Measurements from ENCODE around the gene PFDN6. TPM values are rescaled to one million over a fixed set of nuclear protein-coding genes. Genes with fewer than 3 reads are reported as not detected.

The PFDN6 gene
- total and polyA plus RNA-seq, 2 of the 13 experiments (the other 11 are each of a cell fraction or from before 2014, with no cell fraction given), result 75.5 to 87.0 TPM

DNA sequence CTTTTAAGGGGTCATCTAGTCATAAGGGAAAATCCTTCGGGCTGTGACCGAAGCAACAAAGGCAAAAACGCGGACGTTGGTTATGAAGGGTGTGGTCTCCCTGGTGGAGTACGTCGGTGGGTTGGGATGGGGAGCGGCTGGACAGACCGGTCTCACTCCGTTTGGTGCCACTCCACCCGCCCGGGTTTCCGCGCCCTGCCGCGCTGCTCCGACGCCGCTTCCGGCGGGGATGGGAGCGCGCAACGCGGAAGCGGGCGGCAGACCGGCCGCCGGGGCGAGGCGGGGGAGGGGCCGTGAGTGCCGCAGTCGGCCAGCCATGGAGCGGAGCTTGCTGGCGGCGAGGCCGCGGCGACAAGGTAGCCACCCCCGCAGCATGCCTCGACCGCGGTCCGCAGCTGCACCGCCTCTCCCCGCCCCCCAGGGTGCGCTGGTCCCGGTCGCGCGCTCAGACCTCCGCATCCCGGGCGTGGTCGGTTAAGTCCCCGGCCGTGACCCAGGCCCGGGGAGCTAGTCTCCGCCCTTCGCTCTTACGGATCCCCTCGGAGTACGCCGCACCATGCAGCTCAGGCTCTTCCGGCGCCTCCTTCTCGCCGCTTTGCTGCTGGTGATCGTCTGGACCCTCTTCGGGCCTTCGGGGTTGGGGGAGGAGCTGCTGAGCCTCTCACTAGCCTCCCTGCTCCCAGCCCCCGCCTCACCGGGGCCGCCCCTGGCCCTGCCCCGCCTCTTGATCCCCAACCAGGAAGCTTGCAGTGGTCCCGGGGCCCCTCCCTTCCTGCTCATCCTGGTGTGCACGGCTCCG lies 12.3 kb upstream of the PFDN6 start, which contains the start of gene B3GALT4 (continued):
- TF ChIP-seq POLR2A (IDR thresholded peaks at IDR 0.05; ENCODE audit: insufficient read depth in 1 of 2, low read depth in 2 of 2, low read length in 2 of 2) (peak; percentile 23 to 55; a peak in 3 of 4 replicates), POLR2AphosphoS2 (IDR thresholded peaks at IDR 0.05; ENCODE audit: low read depth, low read length) (0 out of 2 replicates have a peak, but pooled peaks have one; percentile 21), HMG20A (CRISPR knock-in tag; IDR thresholded peaks at IDR 0.05; ENCODE audit: borderline replicate concordance) (no peak), ZBTB33 (CRISPR knock-in tag; IDR thresholded peaks at IDR 0.05) (peak; percentile 99), HES4 (CRISPR knock-in tag; IDR thresholded peaks at IDR 0.05; ENCODE audit: borderline replicate concordance) (no peak), ZFP82 (CRISPR knock-in tag; IDR thresholded peaks at IDR 0.05; ENCODE audit: borderline replicate concordance) (no peak), TFE3 (CRISPR knock-in tag; IDR thresholded peaks at IDR 0.05) (no peak), ATRX (CRISPR knock-in tag; IDR thresholded peaks at IDR 0.05; ENCODE audit: borderline replicate concordance) (no peak), MAZ (IDR thresholded peaks at IDR 0.05; ENCODE audit: borderline replicate concordance, low read depth, low read length) (no peak), MAZ (CRISPR knock-in tag; IDR thresholded peaks at IDR 0.05; ENCODE audit: low read depth) (peak; percentile 48; the same call in 1 of the 2 replicates), SMAD9 (CRISPR knock-in tag; IDR thresholded peaks at IDR 0.05) (no peak), ZNF777 (CRISPR knock-in tag; IDR thresholded peaks at IDR 0.05) (no peak), SPEN (CRISPR knock-in tag; IDR thresholded peaks at IDR 0.05; ENCODE audit: low read depth) (no peak), SRSF9 (IDR thresholded peaks at IDR 0.05; ENCODE audit: borderline replicate concordance, insufficient read depth, low read depth, low read length, poor library complexity, severe bottlenecking) (no peak), EZH2 (conservative IDR thresholded peaks at IDR 0.05; ENCODE audit: low read depth, low read length) (no peak)
- TF ChIP-seq, protein P1, sequence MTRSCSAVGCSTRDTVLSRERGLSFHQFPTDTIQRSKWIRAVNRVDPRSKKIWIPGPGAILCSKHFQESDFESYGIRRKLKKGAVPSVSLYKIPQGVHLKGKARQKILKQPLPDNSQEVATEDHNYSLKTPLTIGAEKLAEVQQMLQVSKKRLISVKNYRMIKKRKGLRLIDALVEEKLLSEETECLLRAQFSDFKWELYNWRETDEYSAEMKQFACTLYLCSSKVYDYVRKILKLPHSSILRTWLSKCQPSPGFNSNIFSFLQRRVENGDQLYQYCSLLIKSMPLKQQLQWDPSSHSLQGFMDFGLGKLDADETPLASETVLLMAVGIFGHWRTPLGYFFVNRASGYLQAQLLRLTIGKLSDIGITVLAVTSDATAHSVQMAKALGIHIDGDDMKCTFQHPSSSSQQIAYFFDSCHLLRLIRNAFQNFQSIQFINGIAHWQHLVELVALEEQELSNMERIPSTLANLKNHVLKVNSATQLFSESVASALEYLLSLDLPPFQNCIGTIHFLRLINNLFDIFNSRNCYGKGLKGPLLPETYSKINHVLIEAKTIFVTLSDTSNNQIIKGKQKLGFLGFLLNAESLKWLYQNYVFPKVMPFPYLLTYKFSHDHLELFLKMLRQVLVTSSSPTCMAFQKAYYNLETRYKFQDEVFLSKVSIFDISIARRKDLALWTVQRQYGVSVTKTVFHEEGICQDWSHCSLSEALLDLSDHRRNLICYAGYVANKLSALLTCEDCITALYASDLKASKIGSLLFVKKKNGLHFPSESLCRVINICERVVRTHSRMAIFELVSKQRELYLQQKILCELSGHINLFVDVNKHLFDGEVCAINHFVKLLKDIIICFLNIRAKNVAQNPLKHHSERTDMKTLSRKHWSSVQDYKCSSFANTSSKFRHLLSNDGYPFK (CRISPR knock-in tag; IDR thresholded peaks at IDR 0.05; ENCODE audit: borderline replicate concordance), result no peak
- TF ChIP-seq, protein P2, sequence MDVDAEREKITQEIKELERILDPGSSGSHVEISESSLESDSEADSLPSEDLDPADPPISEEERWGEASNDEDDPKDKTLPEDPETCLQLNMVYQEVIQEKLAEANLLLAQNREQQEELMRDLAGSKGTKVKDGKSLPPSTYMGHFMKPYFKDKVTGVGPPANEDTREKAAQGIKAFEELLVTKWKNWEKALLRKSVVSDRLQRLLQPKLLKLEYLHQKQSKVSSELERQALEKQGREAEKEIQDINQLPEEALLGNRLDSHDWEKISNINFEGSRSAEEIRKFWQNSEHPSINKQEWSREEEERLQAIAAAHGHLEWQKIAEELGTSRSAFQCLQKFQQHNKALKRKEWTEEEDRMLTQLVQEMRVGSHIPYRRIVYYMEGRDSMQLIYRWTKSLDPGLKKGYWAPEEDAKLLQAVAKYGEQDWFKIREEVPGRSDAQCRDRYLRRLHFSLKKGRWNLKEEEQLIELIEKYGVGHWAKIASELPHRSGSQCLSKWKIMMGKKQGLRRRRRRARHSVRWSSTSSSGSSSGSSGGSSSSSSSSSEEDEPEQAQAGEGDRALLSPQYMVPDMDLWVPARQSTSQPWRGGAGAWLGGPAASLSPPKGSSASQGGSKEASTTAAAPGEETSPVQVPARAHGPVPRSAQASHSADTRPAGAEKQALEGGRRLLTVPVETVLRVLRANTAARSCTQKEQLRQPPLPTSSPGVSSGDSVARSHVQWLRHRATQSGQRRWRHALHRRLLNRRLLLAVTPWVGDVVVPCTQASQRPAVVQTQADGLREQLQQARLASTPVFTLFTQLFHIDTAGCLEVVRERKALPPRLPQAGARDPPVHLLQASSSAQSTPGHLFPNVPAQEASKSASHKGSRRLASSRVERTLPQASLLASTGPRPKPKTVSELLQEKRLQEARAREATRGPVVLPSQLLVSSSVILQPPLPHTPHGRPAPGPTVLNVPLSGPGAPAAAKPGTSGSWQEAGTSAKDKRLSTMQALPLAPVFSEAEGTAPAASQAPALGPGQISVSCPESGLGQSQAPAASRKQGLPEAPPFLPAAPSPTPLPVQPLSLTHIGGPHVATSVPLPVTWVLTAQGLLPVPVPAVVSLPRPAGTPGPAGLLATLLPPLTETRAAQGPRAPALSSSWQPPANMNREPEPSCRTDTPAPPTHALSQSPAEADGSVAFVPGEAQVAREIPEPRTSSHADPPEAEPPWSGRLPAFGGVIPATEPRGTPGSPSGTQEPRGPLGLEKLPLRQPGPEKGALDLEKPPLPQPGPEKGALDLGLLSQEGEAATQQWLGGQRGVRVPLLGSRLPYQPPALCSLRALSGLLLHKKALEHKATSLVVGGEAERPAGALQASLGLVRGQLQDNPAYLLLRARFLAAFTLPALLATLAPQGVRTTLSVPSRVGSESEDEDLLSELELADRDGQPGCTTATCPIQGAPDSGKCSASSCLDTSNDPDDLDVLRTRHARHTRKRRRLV (CRISPR knock-in tag; IDR thresholded peaks at IDR 0.05), result no peak
